ENCODE measurements around the gene LRRC36. TPM values are rescaled to one million over a fixed set of nuclear protein-coding genes. Genes with fewer than 3 reads are reported as not detected.
A peak's percentile ranks its signal among the peaks of the same experiment; 100 is the strongest.

Gene LRRC36
- total and polyA plus RNA-seq, 9 of the 15 experiments (the other 6 are each of a cell fraction or from before 2014, with no cell fraction given), result 0.09 to 0.40 (median 0.17) TPM; not detected in 1

GRCh38 chr16:67415872-67416793 is 89.5 kb downstream of the LRRC36 start, which contains the start of gene ZDHHC1 (continued):
- TF ChIP-seq ZNF609 (CRISPR knock-in tag; IDR thresholded peaks at IDR 0.05; ENCODE audit: borderline replicate concordance), result no peak
- no peak for TF ChIP-seq TCF7L2 (IDR thresholded peaks at IDR 0.05; ENCODE audit: low read depth, low read length)
- TF ChIP-seq HOXB6 (CRISPR knock-in tag; IDR thresholded peaks at IDR 0.05; ENCODE audit: borderline replicate concordance), result no peak
- TF ChIP-seq RBFOX2 (IDR thresholded peaks at IDR 0.05; ENCODE audit: low read depth, low read length), result no peak
- no peak for TF ChIP-seq ESRRA (IDR thresholded peaks at IDR 0.05; ENCODE audit: borderline replicate concordance, low read depth)
- no peak for TF ChIP-seq KLF10 (CRISPR knock-in tag; IDR thresholded peaks at IDR 0.05)
- no peak for TF ChIP-seq HNRNPK (IDR thresholded peaks at IDR 0.05; ENCODE audit: low read depth, low read length, poor library complexity, severe bottlenecking)
- TF ChIP-seq STAG1 (CRISPR knock-in tag; IDR thresholded peaks at IDR 0.05; ENCODE audit: borderline replicate concordance), result peak; percentile 47; the same call in 1 of the 2 replicates
- no peak for TF ChIP-seq ATF3 (IDR thresholded peaks at IDR 0.05)
- TF ChIP-seq ATF3 (CRISPR knock-in tag; conservative IDR thresholded peaks at IDR 0.05), result no peak
- TF ChIP-seq, protein P1, sequence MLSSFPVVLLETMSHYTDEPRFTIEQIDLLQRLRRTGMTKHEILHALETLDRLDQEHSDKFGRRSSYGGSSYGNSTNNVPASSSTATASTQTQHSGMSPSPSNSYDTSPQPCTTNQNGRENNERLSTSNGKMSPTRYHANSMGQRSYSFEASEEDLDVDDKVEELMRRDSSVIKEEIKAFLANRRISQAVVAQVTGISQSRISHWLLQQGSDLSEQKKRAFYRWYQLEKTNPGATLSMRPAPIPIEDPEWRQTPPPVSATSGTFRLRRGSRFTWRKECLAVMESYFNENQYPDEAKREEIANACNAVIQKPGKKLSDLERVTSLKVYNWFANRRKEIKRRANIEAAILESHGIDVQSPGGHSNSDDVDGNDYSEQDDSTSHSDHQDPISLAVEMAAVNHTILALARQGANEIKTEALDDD (IDR thresholded peaks at IDR 0.05), result no peak
- TF ChIP-seq, protein P2, sequence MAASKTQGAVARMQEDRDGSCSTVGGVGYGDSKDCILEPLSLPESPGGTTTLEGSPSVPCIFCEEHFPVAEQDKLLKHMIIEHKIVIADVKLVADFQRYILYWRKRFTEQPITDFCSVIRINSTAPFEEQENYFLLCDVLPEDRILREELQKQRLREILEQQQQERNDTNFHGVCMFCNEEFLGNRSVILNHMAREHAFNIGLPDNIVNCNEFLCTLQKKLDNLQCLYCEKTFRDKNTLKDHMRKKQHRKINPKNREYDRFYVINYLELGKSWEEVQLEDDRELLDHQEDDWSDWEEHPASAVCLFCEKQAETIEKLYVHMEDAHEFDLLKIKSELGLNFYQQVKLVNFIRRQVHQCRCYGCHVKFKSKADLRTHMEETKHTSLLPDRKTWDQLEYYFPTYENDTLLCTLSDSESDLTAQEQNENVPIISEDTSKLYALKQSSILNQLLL (CRISPR knock-in tag; IDR thresholded peaks at IDR 0.05; ENCODE audit: borderline replicate concordance), result no peak
- no peak for TF ChIP-seq VEZF1 (CRISPR knock-in tag; IDR thresholded peaks at IDR 0.05)
- TF ChIP-seq RFX1 (IDR thresholded peaks at IDR 0.05), result peak; percentile 58
- no peak for TF ChIP-seq NFATC3 (IDR thresholded peaks at IDR 0.05)

Data from K562 (cell line).